ENCODE results near the gene JOSD2. TPM values are rescaled to one million over a fixed set of nuclear protein-coding genes. Genes with fewer than 3 reads are reported as not detected.

Gene JOSD2
- total and polyA plus RNA-seq, 9 of the 15 experiments (the other 6 are each of a cell fraction or from before 2014, with no cell fraction given), result 0.06 to 14.4 (median 3.1) TPM

GRCh38 chr19:50495020-50495531 is 15.9 kb downstream of the JOSD2 start:
- in situ Hi-C loops (cut with MboI), result no loop called here
- no peak overlapping the region for H3K4me3 ChIP-seq
- no peaks in the 10 kb centered on the region for H3K9me3 ChIP-seq (replicated peaks; ENCODE audit: control insufficient read depth, insufficient read depth, low read depth, low read length)
- H3K9me1 ChIP-seq (ENCODE audit: control insufficient read depth, insufficient read depth, low read length), result no peaks in the 10 kb centered on the region
- no peaks in the 10 kb centered on the region for H3K79me2 ChIP-seq (ENCODE audit: control insufficient read depth, insufficient read depth, low read length)
- BruUV-seq (replicated peaks), result no TSS peak
- peak; percentile 48 for FAIRE-seq
- H2AFZ ChIP-seq (ENCODE audit: low read depth, low read length), result no peak overlapping the region
- TF ChIP-seq ZSCAN29 (IDR thresholded peaks at IDR 0.05), result no peak
- no peak for TF ChIP-seq CREB5 (CRISPR knock-in tag; IDR thresholded peaks at IDR 0.05)
- TF ChIP-seq TCF7L2 (IDR thresholded peaks at IDR 0.05; ENCODE audit: low read depth, low read length), result no peak
- TF ChIP-seq TRIM24 (IDR thresholded peaks at IDR 0.05), result no peak
- TF ChIP-seq TSHZ1 (CRISPR knock-in tag; IDR thresholded peaks at IDR 0.05), result no peak
- TF ChIP-seq PYGO2 (tag; IDR thresholded peaks at IDR 0.05), result no peak
- TF ChIP-seq CHD1 (IDR thresholded peaks at IDR 0.05; ENCODE audit: low read length), result no peak
- TF ChIP-seq ZKSCAN8 (CRISPR knock-in tag; IDR thresholded peaks at IDR 0.05), result peak; percentile 96
- no peak for TF ChIP-seq ZNF778 (CRISPR knock-in tag; IDR thresholded peaks at IDR 0.05)
- CTCF ChIA-PET (ENCODE audit: low intra/inter-chr PET ratio), result no interaction called here
- no peaks in the 10 kb centered on the region for H4K20me1 ChIP-seq (replicated peaks; ENCODE audit: control insufficient read depth, insufficient read depth, low read length)
- no peak overlapping the region for H3K27ac ChIP-seq (ENCODE audit: extremely low read depth, low read depth, low read length)
- no peaks in the 10 kb centered on the region for H3K36me3 ChIP-seq (ENCODE audit: control insufficient read depth, insufficient read depth, low read length)
- no peak overlapping the region for H3K4me2 ChIP-seq (ENCODE audit: insufficient read depth, low read length)
- POLR2A ChIA-PET, result interaction anchor here (0.6 to 0.7 kb wide), 3 partner anchors 52 to 225 kb away, joined by 3 to 5 read pairs (median 3); no protein-coding TSS in a partner anchor
- peaks cover 0 to 10% of the 10 kb centered on the region in 2 experiments; a peak in 2 of 5 replicates for H3K27me3 ChIP-seq (ENCODE audit: control insufficient read depth in 2 of 2, insufficient read depth in 2 of 2, low read length in 2 of 2)
- intact Hi-C loops (cut with micrococcal nuclease), result no loop called here
- H3K9ac ChIP-seq (ENCODE audit: insufficient read depth in 1 of 2, low read depth in 2 of 2, low read length in 2 of 2), result no peak overlapping the region
- peaks cover 3 to 24% of the 10 kb centered on the region in 2 experiments; a peak in 3 of 5 replicates for H3K4me1 ChIP-seq (replicated peaks in 1 of 2; ENCODE audit: control insufficient read depth in 2 of 2, insufficient read depth in 2 of 2, low read length in 2 of 2)
- no peak for DNase-seq (ENCODE audit: extremely low read depth in 1 of 4, low spot score in 3 of 4)
- 30% methylated on average over 5 of the region's 5 CpGs for WGBS (ENCODE audit: insufficient coverage, low coverage, missing lambda C conversion rate)
- ATAC-seq, result no peak
